ENCODE data around the gene BEST1. TPM values are rescaled to one million over a fixed set of nuclear protein-coding genes. Genes with fewer than 3 reads are reported as not detected.

Gene BEST1
- total RNA-seq, 1 experiment from 2014 or later = 0.17 TPM

DNA sequence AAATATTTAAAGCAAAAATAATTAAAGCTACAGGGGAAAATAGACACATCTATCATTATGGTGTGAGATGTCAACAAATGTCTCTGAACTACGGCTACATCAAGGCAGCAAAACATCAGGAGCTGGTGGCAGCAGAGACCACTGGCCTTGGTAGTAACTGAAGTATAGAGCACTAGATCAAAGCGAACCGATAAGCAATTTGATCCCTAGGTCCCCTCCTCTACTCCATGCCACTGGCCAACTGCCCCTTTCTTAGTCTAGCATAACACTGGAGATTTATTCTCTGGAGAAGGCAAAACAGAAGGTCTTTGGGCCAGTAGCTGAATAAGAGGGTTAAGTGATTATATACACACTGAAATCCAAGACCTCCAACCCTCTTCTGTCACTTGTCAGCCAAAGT lies 19.2 kb upstream of the BEST1 start (continued):
- TF ChIP-seq, protein P1, sequence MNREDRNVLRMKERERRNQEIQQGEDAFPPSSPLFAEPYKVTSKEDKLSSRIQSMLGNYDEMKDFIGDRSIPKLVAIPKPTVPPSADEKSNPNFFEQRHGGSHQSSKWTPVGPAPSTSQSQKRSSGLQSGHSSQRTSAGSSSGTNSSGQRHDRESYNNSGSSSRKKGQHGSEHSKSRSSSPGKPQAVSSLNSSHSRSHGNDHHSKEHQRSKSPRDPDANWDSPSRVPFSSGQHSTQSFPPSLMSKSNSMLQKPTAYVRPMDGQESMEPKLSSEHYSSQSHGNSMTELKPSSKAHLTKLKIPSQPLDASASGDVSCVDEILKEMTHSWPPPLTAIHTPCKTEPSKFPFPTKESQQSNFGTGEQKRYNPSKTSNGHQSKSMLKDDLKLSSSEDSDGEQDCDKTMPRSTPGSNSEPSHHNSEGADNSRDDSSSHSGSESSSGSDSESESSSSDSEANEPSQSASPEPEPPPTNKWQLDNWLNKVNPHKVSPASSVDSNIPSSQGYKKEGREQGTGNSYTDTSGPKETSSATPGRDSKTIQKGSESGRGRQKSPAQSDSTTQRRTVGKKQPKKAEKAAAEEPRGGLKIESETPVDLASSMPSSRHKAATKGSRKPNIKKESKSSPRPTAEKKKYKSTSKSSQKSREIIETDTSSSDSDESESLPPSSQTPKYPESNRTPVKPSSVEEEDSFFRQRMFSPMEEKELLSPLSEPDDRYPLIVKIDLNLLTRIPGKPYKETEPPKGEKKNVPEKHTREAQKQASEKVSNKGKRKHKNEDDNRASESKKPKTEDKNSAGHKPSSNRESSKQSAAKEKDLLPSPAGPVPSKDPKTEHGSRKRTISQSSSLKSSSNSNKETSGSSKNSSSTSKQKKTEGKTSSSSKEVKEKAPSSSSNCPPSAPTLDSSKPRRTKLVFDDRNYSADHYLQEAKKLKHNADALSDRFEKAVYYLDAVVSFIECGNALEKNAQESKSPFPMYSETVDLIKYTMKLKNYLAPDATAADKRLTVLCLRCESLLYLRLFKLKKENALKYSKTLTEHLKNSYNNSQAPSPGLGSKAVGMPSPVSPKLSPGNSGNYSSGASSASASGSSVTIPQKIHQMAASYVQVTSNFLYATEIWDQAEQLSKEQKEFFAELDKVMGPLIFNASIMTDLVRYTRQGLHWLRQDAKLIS (CRISPR knock-in tag; IDR thresholded peaks at IDR 0.05; ENCODE audit: borderline replicate concordance) = no peak

GRCh38 chr11:61935861-61936260 lies 14.3 kb upstream of the BEST1 start:
- DNase-seq (ENCODE audit: low spot score) (no peak), ATAC-seq (no peak)
- TF ChIP-seq ELF4 (CRISPR knock-in tag; IDR thresholded peaks at IDR 0.05; ENCODE audit: low read depth) = no peak
- TF ChIP-seq, protein P1 (CRISPR knock-in tag; IDR thresholded peaks at IDR 0.05; ENCODE audit: borderline replicate concordance) = no peak
- TF ChIP-seq, protein P2, sequence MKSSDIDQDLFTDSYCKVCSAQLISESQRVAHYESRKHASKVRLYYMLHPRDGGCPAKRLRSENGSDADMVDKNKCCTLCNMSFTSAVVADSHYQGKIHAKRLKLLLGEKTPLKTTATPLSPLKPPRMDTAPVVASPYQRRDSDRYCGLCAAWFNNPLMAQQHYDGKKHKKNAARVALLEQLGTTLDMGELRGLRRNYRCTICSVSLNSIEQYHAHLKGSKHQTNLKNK (CRISPR knock-in tag; IDR thresholded peaks at IDR 0.05) = no peak
- TF ChIP-seq MYBL2 (CRISPR knock-in tag; IDR thresholded peaks at IDR 0.05) = no peak
- TF ChIP-seq GABPB1 (CRISPR knock-in tag; IDR thresholded peaks at IDR 0.05) = no peak
- TF ChIP-seq, protein P3, sequence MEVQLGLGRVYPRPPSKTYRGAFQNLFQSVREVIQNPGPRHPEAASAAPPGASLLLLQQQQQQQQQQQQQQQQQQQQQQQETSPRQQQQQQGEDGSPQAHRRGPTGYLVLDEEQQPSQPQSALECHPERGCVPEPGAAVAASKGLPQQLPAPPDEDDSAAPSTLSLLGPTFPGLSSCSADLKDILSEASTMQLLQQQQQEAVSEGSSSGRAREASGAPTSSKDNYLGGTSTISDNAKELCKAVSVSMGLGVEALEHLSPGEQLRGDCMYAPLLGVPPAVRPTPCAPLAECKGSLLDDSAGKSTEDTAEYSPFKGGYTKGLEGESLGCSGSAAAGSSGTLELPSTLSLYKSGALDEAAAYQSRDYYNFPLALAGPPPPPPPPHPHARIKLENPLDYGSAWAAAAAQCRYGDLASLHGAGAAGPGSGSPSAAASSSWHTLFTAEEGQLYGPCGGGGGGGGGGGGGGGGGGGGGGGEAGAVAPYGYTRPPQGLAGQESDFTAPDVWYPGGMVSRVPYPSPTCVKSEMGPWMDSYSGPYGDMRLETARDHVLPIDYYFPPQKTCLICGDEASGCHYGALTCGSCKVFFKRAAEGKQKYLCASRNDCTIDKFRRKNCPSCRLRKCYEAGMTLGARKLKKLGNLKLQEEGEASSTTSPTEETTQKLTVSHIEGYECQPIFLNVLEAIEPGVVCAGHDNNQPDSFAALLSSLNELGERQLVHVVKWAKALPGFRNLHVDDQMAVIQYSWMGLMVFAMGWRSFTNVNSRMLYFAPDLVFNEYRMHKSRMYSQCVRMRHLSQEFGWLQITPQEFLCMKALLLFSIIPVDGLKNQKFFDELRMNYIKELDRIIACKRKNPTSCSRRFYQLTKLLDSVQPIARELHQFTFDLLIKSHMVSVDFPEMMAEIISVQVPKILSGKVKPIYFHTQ (CRISPR knock-in tag; IDR thresholded peaks at IDR 0.05) = no peak
- no peak for TF ChIP-seq ZNF671 (CRISPR knock-in tag; IDR thresholded peaks at IDR 0.05)
- no peak for TF ChIP-seq JUN (CRISPR knock-in tag; IDR thresholded peaks at IDR 0.05)
- TF ChIP-seq PREB (CRISPR knock-in tag; IDR thresholded peaks at IDR 0.05; ENCODE audit: borderline replicate concordance) = no peak
- TF ChIP-seq SOX15 (CRISPR knock-in tag; IDR thresholded peaks at IDR 0.05) = no peak
- TF ChIP-seq STAT6 (CRISPR knock-in tag; conservative IDR thresholded peaks at IDR 0.05; ENCODE audit: low read depth) = no peak
- TF ChIP-seq, protein P4, sequence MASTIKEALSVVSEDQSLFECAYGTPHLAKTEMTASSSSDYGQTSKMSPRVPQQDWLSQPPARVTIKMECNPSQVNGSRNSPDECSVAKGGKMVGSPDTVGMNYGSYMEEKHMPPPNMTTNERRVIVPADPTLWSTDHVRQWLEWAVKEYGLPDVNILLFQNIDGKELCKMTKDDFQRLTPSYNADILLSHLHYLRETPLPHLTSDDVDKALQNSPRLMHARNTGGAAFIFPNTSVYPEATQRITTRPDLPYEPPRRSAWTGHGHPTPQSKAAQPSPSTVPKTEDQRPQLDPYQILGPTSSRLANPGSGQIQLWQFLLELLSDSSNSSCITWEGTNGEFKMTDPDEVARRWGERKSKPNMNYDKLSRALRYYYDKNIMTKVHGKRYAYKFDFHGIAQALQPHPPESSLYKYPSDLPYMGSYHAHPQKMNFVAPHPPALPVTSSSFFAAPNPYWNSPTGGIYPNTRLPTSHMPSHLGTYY (CRISPR knock-in tag; IDR thresholded peaks at IDR 0.05) = no peak
- no peak for TF ChIP-seq ZNF138 (CRISPR knock-in tag; conservative IDR thresholded peaks at IDR 0.05)
- no peak for TF ChIP-seq FOXJ3 (CRISPR knock-in tag; IDR thresholded peaks at IDR 0.05; ENCODE audit: borderline replicate concordance)
- TF ChIP-seq GTF2I (CRISPR knock-in tag; conservative IDR thresholded peaks at IDR 0.05) = no peak
- TF ChIP-seq NFE2L1 (CRISPR knock-in tag; IDR thresholded peaks at IDR 0.05) = no peak
- no peak for TF ChIP-seq ZNF416 (CRISPR knock-in tag; IDR thresholded peaks at IDR 0.05)
- TF ChIP-seq RORB (CRISPR knock-in tag; IDR thresholded peaks at IDR 0.05) = no peak
- Mint-ChIP-seq H3K27ac (no peak overlapping the region), H3K27me3 (ENCODE audit: low read depth) (peaks cover 7% of the 10 kb centered on the region), H3K4me3 (no peak overlapping the region), H3K4me1 (no peaks in the 10 kb centered on the region), H3K9me3 (peaks cover 32% of the 10 kb centered on the region), H3K36me3 (peaks cover 8% of the 10 kb centered on the region; the same call in 1 of the 2 replicates)
- POLR2A ChIA-PET = no interaction called here
- CTCF ChIA-PET = interaction anchor here (1.2 to 1.4 kb wide), 2 partner anchors 37 kb away, joined by 4 read pairs; no protein-coding TSS in a partner anchor

All from WTC11 (cell line).